Stimulated activated CD4-positive, alpha-beta T cell treated with anti-CD3 and anti-CD28 coated beads, Interleukin-15, amount 100 ng/mL, for 24 hours (primary cell): ENCODE data around the gene OR52K2.
"Not testable (repeated sequence)": the region's sequence is repeated elsewhere in the genome, so short reads cannot be mapped to it uniquely, and the experiment has no call there.

Experiments
- DNase-seq: peaks from one replicate; pipeline ENCODE4 v3.0.0-alpha.2; 2020

Gene OR52K2

GRCh38 chr11:4481240-4481582 is 32.1 kb downstream of the OR52K2 start:
- no peak for DNase-seq

GRCh38 chr11:4482445-4482844 is 33.4 kb downstream of the OR52K2 start, which contains the start of gene OR52K1:
OR52K1 (plus strand) TSS chr11:4482646; CDS start chr11:4488901, 6,255 bp downstream.
- no peak for DNase-seq

GRCh38 chr11:4484310-4484709 is 35.2 kb downstream of the OR52K2 start:
- no peak for DNase-seq

GRCh38 chr11:4491405-4491804 is 42.3 kb downstream of the OR52K2 start:
- not testable (repeated sequence) for DNase-seq

GRCh38 chr11:4491878-4492606 is 42.9 kb downstream of the OR52K2 start:
- DNase-seq = no peak

GRCh38 chr11:4493480-4493818 is 44.4 kb downstream of the OR52K2 start:
- DNase-seq = no peak

- DNase-seq = peak; percentile 19
Observed at GRCh38 chr11:4495487-4495886, 46.4 kb downstream of the OR52K2 start.

GRCh38 chr11:4495986-4496385 is 46.9 kb downstream of the OR52K2 start:
- DNase-seq = no peak

GRCh38 chr11:4496557-4497248 is 47.6 kb downstream of the OR52K2 start:
- DNase-seq = no peak
